Measurements from ENCODE around the gene PTGDS.

PTGDS gene

GRCh38 chr9:137026828-137027227, 49.5 kb downstream of the PTGDS start:
- no peak for DNase-seq

GRCh38 chr9:137027369-137028262, 50.3 kb downstream of the PTGDS start, which contains the start of gene ABCA2:
Gene ABCA2, minus strand, starts transcription at chr9:137028237. Its CDS starts 97 bp downstream, at chr9:137028140.
- DNase-seq = no peak

GRCh38 chr9:137028263-137029057, 51.2 kb downstream of the PTGDS start:
- DNase-seq = peak; percentile 81

DNA sequence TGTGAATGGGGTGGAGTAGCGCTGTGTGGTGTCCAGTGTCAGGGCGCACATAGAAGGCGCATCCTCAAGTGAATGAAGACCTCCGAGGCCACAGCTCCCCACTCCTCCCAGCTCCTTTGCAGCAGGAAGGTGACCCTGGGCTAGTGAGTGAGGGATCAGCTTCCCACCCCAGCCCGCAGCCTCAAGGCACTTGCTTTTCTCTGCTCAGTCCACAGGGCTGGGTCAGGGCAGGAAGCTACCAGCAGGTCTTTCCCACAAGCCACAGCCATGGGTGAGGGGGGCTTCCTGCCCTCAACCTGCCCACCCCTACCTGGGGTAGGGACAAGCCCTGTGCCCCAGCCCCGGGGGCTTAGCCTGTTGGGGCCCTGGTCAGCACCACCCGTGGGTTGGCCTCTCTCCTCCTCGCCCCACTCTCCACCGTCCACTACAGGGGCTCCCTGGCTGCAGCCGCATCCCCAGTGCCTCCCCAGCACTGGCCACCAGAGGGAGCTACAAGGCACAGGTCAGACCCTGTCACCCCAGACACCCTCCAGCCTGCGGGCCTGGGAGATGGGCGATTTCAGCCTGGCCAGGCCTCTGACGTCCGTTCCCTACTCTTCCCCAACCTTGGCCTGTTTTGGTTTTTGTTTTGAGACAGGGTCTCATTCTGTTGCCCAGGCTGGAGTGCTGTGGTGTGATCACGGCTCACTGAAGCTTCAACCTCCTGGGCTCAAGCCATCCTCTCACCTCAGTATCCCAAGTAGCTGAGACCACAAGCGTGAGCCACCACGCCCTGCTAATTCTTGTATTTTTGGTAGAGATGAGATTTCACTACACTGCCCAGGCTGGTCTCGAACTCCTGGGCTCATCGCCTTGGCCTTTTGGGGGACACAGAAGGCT, 52.0 kb downstream of the PTGDS start:
- DNase-seq = peak; percentile 79

DNA sequence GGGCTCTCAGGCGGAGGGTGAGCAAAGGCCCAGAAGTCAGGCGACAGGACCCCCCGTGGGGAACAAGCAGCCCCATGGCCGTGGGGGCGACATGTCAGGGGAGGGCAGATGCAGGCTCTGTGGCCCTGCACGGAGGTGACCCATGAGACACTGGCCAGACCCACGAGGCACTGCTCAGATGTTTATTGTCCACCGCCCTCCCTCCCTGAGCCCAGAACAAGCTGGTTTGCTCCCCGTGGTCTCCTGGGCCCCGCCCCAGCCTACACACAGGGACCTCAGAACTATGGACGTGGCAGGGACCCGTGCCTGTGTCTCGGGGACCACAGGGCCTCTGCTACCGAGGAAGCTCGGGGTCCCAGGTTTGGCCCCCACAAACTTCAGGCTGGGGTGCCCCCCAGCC, 52.7 kb downstream of the PTGDS start:
- no peak for DNase-seq

- DNase-seq = peak; percentile 53
Observed at GRCh38 chr9:137030538-137031527, 53.5 kb downstream of the PTGDS start.
